RCC 7860 (cell line): ENCODE results near the gene SNAPIN.

Experiments used
- DNase-seq: peaks from one replicate; pipeline ENCODE4 v3.0.0-alpha.2; 2015; ENCODE audit warnings: low spot score
- FAIRE-seq: peaks from 2 replicates; lab custom pipeline; 2012; peaks lifted over from hg19 to GRCh38; lab: Jason Lieb, UNC

SNAPIN gene, protein sequence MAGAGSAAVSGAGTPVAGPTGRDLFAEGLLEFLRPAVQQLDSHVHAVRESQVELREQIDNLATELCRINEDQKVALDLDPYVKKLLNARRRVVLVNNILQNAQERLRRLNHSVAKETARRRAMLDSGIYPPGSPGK

DNA sequence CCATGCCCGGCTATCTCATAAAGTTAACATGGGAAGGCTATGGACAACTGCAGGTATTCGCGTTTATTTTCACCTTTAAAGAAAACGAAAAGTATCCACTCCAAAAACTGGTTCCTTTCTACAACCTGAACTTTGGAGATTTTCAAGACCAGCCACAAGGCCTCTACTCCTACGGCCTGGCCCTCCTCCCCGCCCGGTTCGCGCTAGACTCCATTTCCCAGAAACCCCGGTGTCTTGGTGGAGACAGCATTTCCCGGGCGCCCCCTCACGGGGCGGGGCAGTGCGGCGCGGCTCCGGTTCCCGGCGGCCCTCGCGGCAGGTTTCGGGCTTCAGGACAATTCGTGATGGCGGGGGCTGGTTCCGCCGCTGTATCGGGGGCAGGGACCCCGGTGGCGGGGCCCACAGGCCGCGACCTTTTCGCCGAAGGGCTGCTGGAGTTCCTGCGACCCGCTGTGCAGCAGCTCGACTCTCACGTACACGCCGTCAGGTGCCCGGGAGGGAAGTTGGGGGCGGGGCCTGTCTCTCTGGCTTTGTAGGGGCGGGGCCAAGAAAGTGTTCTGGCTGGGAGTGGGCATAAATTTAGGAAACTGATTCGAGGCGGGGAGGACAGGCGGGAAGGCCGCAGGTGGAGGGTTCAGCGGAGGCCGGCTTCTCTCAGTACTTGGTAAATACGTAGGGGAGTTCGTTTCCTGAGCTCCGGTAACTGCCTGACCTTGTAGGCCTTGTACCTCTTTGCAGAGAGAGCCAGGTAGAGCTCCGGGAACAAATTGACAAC lies at the start of gene SNAPIN:
TSS of gene SNAPIN (plus strand) at position 304 of the 775 bp plus-strand sequence. CDS start at position 345, 41 bp downstream.
- DNase-seq (peak; percentile 61), FAIRE-seq (peak; percentile 17)

GRCh38 chr1:153608742-153609584 lies 49.5 kb upstream of the SNAPIN start:
- peak; percentile 96 for DNase-seq
- FAIRE-seq = peak; percentile 73

DNA sequence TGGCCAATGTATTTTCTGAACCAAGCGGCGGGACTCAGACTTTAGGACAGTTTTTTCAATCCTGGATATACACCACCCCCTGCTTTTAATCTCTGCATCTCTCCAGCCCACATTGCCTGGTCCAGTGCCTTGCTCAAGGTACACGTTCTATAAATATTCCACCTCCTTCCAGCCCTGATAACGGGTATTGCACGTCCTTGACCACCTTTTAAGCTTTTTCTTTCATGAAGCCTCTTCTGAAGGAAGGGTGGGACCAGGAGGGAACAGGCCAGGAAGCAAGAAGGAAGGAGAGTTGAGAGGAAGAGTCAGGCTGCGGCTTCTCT lies 49.0 kb upstream of the SNAPIN start:
- FAIRE-seq (no peak), DNase-seq (no peak)

- DNase-seq = peak; percentile 68
- no peak for FAIRE-seq
Observed at GRCh38 chr1:153610334-153610733, 48.2 kb upstream of the SNAPIN start.

- no peak for DNase-seq
Observed at GRCh38 chr1:153610811-153611301, 47.6 kb upstream of the SNAPIN start.

GRCh38 chr1:153611356-153611755 lies 47.1 kb upstream of the SNAPIN start:
- no peak for FAIRE-seq

More at GRCh38 chr1:153610811-153611301, 47.6 kb upstream of the SNAPIN start:
- FAIRE-seq = no peak

DNA sequence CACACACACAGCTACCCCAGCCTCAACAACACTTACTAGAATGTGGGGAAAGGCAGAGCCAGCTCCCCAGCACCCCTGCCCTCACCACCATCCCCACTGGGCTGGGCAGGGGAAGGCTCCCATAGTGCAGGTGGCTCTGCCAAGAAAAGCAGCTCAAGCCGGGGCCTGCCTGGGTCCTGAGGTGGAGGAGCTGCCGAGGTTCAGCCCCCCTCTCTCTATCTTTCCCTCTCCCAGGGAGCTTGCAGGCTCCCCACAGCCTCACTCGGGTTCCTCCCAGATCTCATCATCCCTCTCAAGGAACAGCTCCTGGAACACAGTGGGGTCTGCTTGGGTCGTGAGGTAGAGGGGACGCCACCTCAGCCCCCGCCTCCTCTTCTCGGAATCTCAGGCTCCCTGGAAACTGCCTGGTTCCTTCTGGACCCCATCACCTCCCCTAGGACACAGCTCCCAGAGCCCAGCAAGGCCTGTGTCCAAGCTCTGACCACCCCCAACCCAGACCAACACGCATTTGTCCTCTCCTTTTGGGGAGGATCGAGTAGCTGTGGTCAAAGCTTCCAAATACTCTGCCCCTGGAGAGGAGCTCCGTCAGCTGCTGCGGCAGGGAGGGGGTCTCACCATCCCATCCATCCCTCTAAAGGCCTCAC lies 46.3 kb upstream of the SNAPIN start:
- DNase-seq = no peak
- FAIRE-seq = no peak

More at GRCh38 chr1:153611356-153611755, 47.1 kb upstream of the SNAPIN start:
- DNase-seq = no peak

- no peak for FAIRE-seq
- peak; percentile 67 for DNase-seq
Observed at GRCh38 chr1:153612755-153613331, 45.7 kb upstream of the SNAPIN start, which contains the start of gene S100A16. Gene S100A16 (minus strand): TSS chr1:153613137. CDS start chr1:153608151, 4,986 bp downstream.

- FAIRE-seq = no peak
- DNase-seq = no peak
Observed at GRCh38 chr1:153613406-153613805, 45.1 kb upstream of the SNAPIN start.

DNA sequence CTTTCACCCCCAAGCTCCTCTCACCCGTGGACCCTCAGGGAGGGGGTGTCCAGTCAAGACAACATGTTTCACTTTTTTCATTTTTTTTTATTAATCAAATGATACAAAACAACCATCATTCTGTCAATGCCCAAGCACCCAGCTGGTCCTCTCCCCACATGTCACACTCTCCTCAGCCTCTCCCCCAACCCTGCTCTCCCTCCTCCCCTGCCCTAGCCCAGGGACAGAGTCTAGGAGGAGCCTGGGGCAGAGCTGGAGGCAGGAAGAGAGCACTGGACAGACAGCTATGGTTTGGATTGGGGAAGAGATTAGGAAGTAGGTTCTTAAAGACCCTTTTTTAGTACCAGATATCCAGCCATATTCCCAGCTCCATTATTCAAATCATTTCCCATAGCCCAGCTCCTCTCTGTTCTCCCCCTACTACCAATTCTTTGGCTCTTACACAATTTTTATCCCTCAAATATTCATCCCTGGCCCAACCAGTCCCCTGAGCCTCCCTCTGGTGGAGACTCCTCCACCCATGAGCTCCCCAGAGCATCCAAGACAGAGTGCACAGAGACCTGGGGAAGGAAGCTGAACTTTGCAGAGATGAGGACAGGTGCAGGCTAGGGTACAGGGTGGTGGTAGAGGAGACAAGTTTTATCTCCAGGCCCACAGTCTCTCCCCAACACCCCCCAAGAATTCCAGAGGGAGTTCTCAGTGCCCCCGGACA lies 44.2 kb upstream of the SNAPIN start:
- FAIRE-seq = no peak
- DNase-seq = no peak

DNA sequence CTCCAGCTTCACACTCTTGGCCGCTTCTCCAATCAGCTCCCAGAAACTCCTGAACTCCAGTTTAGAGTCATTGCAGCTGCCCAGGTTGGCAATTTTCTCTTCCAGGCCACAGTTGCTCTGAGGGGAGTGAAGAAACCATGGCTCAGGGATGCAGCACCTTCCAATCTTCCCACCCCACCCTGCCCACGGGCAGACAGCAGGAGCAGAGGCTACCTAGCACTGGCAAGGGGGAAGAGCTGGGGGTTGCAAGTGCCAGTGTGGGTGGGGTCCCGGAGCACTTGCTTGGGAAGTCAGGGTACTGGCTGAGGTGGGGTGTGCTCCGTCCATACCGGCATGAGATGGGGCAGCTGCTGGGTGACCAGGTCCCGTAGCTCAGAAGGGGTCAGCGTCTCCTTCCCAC lies 43.6 kb upstream of the SNAPIN start:
- FAIRE-seq (no peak), DNase-seq (no peak)

- FAIRE-seq (no peak), DNase-seq (no peak)
Observed at GRCh38 chr1:153615406-153615805, 43.1 kb upstream of the SNAPIN start.

GRCh38 chr1:153616144-153616916 lies 42.2 kb upstream of the SNAPIN start, which contains the start of gene S100A14:
Gene S100A14 (minus strand): TSS chr1:153616325. CDS start chr1:153615858, 467 bp downstream.
- FAIRE-seq (no peak), DNase-seq (no peak)

DNA sequence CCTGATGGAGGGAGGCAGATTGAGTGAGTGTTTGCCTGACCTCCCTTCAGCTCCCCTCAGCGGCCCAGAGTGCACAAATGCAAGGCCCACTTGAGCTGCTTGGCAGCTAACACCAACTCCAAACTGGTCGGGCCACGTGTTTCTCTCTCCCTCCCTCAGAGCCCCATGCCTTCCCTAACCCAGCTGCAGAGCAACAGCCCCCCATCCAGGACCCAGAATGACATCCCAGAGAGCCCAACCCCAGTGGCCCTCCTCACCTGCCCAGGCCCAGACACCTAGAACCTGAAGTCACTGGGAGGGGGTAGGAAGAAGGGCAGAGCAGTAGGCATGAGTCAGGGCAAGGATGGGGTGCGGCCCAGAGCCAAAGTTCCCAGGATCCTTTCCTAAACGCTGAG lies 41.6 kb upstream of the SNAPIN start:
- FAIRE-seq (no peak), DNase-seq (no peak)

DNA sequence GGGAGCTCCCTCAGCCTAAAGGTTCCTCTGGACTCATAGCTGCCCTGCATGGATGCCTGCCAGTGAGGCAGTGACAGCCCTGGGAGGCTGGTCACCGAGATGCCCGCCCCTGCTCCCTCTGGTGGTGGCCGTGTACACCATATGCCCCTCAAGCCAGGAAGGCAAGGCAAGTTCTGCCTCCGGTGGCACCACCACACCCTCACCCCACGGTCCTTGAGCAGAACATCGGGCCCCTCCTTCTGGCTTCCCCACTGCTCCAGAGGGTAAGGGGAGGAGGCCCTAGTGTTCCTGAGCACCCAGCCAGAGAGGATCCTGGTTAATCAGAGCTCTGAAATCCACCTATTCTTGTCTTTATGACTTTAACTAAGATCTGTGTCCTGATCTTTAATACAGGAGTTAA lies 40.8 kb upstream of the SNAPIN start:
- DNase-seq (peak; percentile 53), FAIRE-seq (no peak)

- no peak for DNase-seq
- FAIRE-seq = no peak
Observed at GRCh38 chr1:153619171-153619570, 39.3 kb upstream of the SNAPIN start.

DNA sequence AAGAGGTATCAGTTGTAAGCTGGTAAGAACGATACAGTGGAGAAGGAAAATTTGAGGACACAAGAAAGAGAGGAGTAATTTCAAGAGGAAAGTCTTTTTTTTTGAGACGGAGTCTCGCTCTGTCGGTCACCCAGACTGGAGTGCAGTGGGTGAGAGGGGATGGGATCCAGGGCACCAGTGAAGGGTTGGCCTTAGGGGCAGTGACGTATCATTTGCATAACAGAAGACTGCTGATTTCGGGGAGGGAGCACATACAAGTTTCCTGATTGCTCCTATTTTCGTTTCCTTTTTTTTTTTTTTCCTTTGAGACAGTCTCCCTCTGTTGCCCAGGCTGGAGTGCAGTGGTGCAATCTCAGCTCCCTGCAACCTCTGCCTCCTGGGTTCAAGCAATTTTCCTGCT lies 35.4 kb upstream of the SNAPIN start:
- FAIRE-seq (no peak), DNase-seq (no peak)

- DNase-seq = no peak
- FAIRE-seq = no peak
Observed at GRCh38 chr1:153624965-153625611, 33.4 kb upstream of the SNAPIN start.
